ENCODE data around the gene MAN2B1. TPM values are rescaled to one million over a fixed set of nuclear protein-coding genes. Genes with fewer than 3 reads are reported as not detected.
A peak's percentile ranks its signal among the peaks of the same experiment; 100 is the strongest.

MAN2B1 gene
- total RNA-seq, 2 experiments from 2014 or later = 95.9 to 109 TPM

- DNase-seq (no peak), ATAC-seq (ENCODE audit: poor library complexity) (no peak)
- Histone ChIP-seq H3K4me3 (ENCODE audit: low read length) (no peak overlapping the region), H3K4me1 (ENCODE audit: insufficient read depth, low read length) (peaks cover 18% of the 10 kb centered on the region), H3K36me3 (ENCODE audit: insufficient read depth, low read length) (no peaks in the 10 kb centered on the region), H3K27me3 (ENCODE audit: control insufficient read depth in 1 of 2, insufficient read depth in 2 of 2, low read length in 2 of 2) (no peaks in the 10 kb centered on the region), H3K27ac (ENCODE audit: low read depth in 1 of 2, low read length in 2 of 2) (no peak overlapping the region), H3K9me3 (ENCODE audit: control insufficient read depth in 1 of 2, insufficient read depth in 1 of 2, low read length in 2 of 2) (no peaks in the 10 kb centered on the region)
- Mint-ChIP-seq H3K4me1 (ENCODE audit: low read depth) (peaks cover 31% of the 10 kb centered on the region), H3K9me3 (no peaks in the 10 kb centered on the region), H3K27me3 (no peaks in the 10 kb centered on the region), H3K4me3 (no peak overlapping the region), H3K36me3 (ENCODE audit: low read depth) (peaks cover 12% of the 10 kb centered on the region), H3K27ac (peak overlapping the region; percentile 64)
- CTCF ChIA-PET = no interaction called here
- POLR2A ChIA-PET = no interaction called here
- TF ChIP-seq, protein P1, sequence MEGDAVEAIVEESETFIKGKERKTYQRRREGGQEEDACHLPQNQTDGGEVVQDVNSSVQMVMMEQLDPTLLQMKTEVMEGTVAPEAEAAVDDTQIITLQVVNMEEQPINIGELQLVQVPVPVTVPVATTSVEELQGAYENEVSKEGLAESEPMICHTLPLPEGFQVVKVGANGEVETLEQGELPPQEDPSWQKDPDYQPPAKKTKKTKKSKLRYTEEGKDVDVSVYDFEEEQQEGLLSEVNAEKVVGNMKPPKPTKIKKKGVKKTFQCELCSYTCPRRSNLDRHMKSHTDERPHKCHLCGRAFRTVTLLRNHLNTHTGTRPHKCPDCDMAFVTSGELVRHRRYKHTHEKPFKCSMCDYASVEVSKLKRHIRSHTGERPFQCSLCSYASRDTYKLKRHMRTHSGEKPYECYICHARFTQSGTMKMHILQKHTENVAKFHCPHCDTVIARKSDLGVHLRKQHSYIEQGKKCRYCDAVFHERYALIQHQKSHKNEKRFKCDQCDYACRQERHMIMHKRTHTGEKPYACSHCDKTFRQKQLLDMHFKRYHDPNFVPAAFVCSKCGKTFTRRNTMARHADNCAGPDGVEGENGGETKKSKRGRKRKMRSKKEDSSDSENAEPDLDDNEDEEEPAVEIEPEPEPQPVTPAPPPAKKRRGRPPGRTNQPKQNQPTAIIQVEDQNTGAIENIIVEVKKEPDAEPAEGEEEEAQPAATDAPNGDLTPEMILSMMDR (IDR thresholded peaks at IDR 0.05) = no peak
- intact Hi-C loops (cut with DNase I, micrococcal nuclease) = no loop called here
These were observed 29.9 kb downstream of the MAN2B1 start for GRCh38 chr19:12636631-12637030.

DNA sequence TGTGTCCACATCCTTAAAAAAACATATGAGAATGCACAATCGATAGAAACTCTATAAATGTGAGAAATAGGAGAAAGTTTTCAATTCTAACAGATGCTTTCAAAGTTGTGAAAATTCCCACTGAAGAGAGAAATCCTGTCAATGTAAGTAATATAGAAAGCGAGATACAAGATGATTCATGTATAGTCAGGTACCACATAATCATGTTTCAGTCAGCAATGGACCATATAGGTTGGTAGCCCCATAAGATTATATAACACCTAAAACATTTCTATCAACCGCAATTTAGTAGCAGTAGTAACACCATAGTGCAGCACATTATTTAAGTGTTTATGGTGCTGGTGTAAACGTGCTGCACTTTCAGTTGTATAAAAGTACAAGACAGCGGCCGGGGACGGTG, 37.3 kb downstream of the MAN2B1 start:
- DNase-seq (no peak), ATAC-seq (ENCODE audit: poor library complexity) (no peak)
- Mint-ChIP-seq H3K36me3 (ENCODE audit: low read depth) (peaks cover 70% of the 10 kb centered on the region), H3K4me3 (no peak overlapping the region), H3K27ac (no peak overlapping the region), H3K27me3 (no peaks in the 10 kb centered on the region), H3K4me1 (ENCODE audit: low read depth) (peaks cover 9% of the 10 kb centered on the region), H3K9me3 (peaks cover 9% of the 10 kb centered on the region)
- H3K36me3 ChIP-seq (ENCODE audit: insufficient read depth, low read length) = peaks cover 56% of the 10 kb centered on the region
- no peaks in the 10 kb centered on the region for H3K4me1 ChIP-seq (ENCODE audit: insufficient read depth, low read length)
- no peaks in the 10 kb centered on the region for H3K27me3 ChIP-seq (ENCODE audit: control insufficient read depth in 1 of 2, insufficient read depth in 2 of 2, low read length in 2 of 2)
- TF ChIP-seq, protein P1 (IDR thresholded peaks at IDR 0.05) = no peak
- ChIA-PET POLR2A (no interaction called here), CTCF (interaction anchor here (1.2 kb wide), 1 partner anchor 13 kb away, joined by 4 read pairs; no protein-coding TSS in a partner anchor)
- no peak overlapping the region for H3K27ac ChIP-seq (ENCODE audit: low read depth in 1 of 2, low read length in 2 of 2)
- peaks cover 9 to 23% of the 10 kb centered on the region in 2 experiments for H3K9me3 ChIP-seq (ENCODE audit: control insufficient read depth in 1 of 2, insufficient read depth in 1 of 2, low read length in 2 of 2)
- intact Hi-C loops (cut with DNase I, micrococcal nuclease) = no loop called here
- no peak overlapping the region for H3K4me3 ChIP-seq (ENCODE audit: low read length)

- Histone ChIP-seq H3K27me3 (ENCODE audit: control insufficient read depth in 1 of 2, insufficient read depth in 2 of 2, low read length in 2 of 2) (no peaks in the 10 kb centered on the region), H3K4me1 (ENCODE audit: insufficient read depth, low read length) (no peaks in the 10 kb centered on the region), H3K36me3 (ENCODE audit: insufficient read depth, low read length) (peaks cover 64% of the 10 kb centered on the region), H3K9me3 (ENCODE audit: control insufficient read depth in 1 of 2, insufficient read depth in 1 of 2, low read length in 2 of 2) (peaks cover 9 to 23% of the 10 kb centered on the region in 2 experiments), H3K4me3 (ENCODE audit: low read length) (no peak overlapping the region), H3K27ac (ENCODE audit: low read depth in 1 of 2, low read length in 2 of 2) (no peak overlapping the region)
- POLR2A ChIA-PET = no interaction called here
- Mint-ChIP-seq H3K27ac (no peak overlapping the region), H3K4me1 (ENCODE audit: low read depth) (peaks cover 11% of the 10 kb centered on the region), H3K27me3 (no peaks in the 10 kb centered on the region), H3K36me3 (ENCODE audit: low read depth) (peaks cover 69% of the 10 kb centered on the region), H3K9me3 (peaks cover 9% of the 10 kb centered on the region), H3K4me3 (no peak overlapping the region)
- DNase-seq (no peak), ATAC-seq (ENCODE audit: poor library complexity) (no peak)
- TF ChIP-seq, protein P1 (IDR thresholded peaks at IDR 0.05) = no peak
- intact Hi-C loops (cut with DNase I, micrococcal nuclease) = no loop called here
- CTCF ChIA-PET = no interaction called here
These were observed 38.2 kb downstream of the MAN2B1 start for GRCh38 chr19:12628040-12629022.

Measured in CD4-positive, alpha-beta T cell (primary cell).